ENCODE measurements around the gene HOXA4. TPM values are rescaled to one million over a fixed set of nuclear protein-coding genes. Genes with fewer than 3 reads are reported as not detected.

Gene HOXA4
- total RNA-seq, 1 experiment from 2014 or later = 0.50 TPM

- DNase-seq (ENCODE audit: low read depth, low spot score) = no peak
- in situ Hi-C loops (cut with HindIII; ENCODE audit: low pct_unique_long_range_greater_than_20kb, low sequenced_read_pairs) = no loop called here
Measured at GRCh38 chr7:27151931-27152815, 21.6 kb upstream of the HOXA4 start, which contains the start of gene HOXA3. Gene HOXA3 (minus strand): TSS chr7:27152583. CDS start chr7:27110640, 41,943 bp downstream.

- in situ Hi-C loops (cut with HindIII; ENCODE audit: low pct_unique_long_range_greater_than_20kb, low sequenced_read_pairs) = no loop called here
- no peak for DNase-seq (ENCODE audit: low read depth, low spot score)
Measured at GRCh38 chr7:27151341-27151930, 20.9 kb upstream of the HOXA4 start.

GRCh38 chr7:27150568-27151340, 20.2 kb upstream of the HOXA4 start:
- peak; percentile 85 for DNase-seq (ENCODE audit: low read depth, low spot score)
- in situ Hi-C loops (cut with HindIII; ENCODE audit: low pct_unique_long_range_greater_than_20kb, low sequenced_read_pairs) = no loop called here

GRCh38 chr7:27149842-27150567, 19.4 kb upstream of the HOXA4 start:
- in situ Hi-C loops (cut with HindIII; ENCODE audit: low pct_unique_long_range_greater_than_20kb, low sequenced_read_pairs) = no loop called here
- DNase-seq (ENCODE audit: low read depth, low spot score) = peak; percentile 31

GRCh38 chr7:27148756-27149641, 18.4 kb upstream of the HOXA4 start:
- DNase-seq (ENCODE audit: low read depth, low spot score) = no peak
- in situ Hi-C loops (cut with HindIII; ENCODE audit: low pct_unique_long_range_greater_than_20kb, low sequenced_read_pairs) = no loop called here

- in situ Hi-C loops (cut with HindIII; ENCODE audit: low pct_unique_long_range_greater_than_20kb, low sequenced_read_pairs) = no loop called here
- DNase-seq (ENCODE audit: low read depth, low spot score) = no peak
Measured at GRCh38 chr7:27148031-27148755, 17.6 kb upstream of the HOXA4 start.

- DNase-seq (ENCODE audit: low read depth, low spot score) = no peak
- in situ Hi-C loops (cut with HindIII; ENCODE audit: low pct_unique_long_range_greater_than_20kb, low sequenced_read_pairs) = no loop called here
Measured at GRCh38 chr7:27147199-27148030, 16.9 kb upstream of the HOXA4 start, which contains the start of gene HOXA6. Gene HOXA6 (minus strand): TSS chr7:27147774. CDS start chr7:27147749, 25 bp downstream.

- DNase-seq (ENCODE audit: low read depth, low spot score) = no peak
- in situ Hi-C loops (cut with HindIII; ENCODE audit: low pct_unique_long_range_greater_than_20kb, low sequenced_read_pairs) = no loop called here
Measured at GRCh38 chr7:27146491-27147198, 16.1 kb upstream of the HOXA4 start.

GRCh38 chr7:27145914-27146412, 15.4 kb upstream of the HOXA4 start:
- DNase-seq (ENCODE audit: low read depth, low spot score) = no peak
- in situ Hi-C loops (cut with HindIII; ENCODE audit: low pct_unique_long_range_greater_than_20kb, low sequenced_read_pairs) = no loop called here

- no peak for DNase-seq (ENCODE audit: low read depth, low spot score)
- in situ Hi-C loops (cut with HindIII; ENCODE audit: low pct_unique_long_range_greater_than_20kb, low sequenced_read_pairs) = no loop called here
Measured at GRCh38 chr7:27145165-27145913, 14.8 kb upstream of the HOXA4 start.

- no peak for DNase-seq (ENCODE audit: low read depth, low spot score)
- in situ Hi-C loops (cut with HindIII; ENCODE audit: low pct_unique_long_range_greater_than_20kb, low sequenced_read_pairs) = no loop called here
Measured at GRCh38 chr7:27144781-27145164, 14.2 kb upstream of the HOXA4 start.

- in situ Hi-C loops (cut with HindIII; ENCODE audit: low pct_unique_long_range_greater_than_20kb, low sequenced_read_pairs) = no loop called here
- no peak for DNase-seq (ENCODE audit: low read depth, low spot score)
Measured at GRCh38 chr7:27143950-27144780, 13.6 kb upstream of the HOXA4 start.
